ENCODE measurements around the gene CALN1. TPM values are rescaled to one million over a fixed set of nuclear protein-coding genes. Genes with fewer than 3 reads are reported as not detected.
"Not testable (repeated sequence)": the region's sequence is repeated elsewhere in the genome, so short reads cannot be mapped to it uniquely, and the experiment has no call there.

Gene CALN1
- total and polyA plus RNA-seq, 2 donors: 0.13 to 0.42 TPM

- Histone ChIP-seq H3K4me3 (ENCODE audit: low read depth, low read length) (no peak overlapping the region), H3K27ac (ENCODE audit: low read depth) (no peak overlapping the region), H3K36me3 (ENCODE audit: insufficient read depth) (no peaks in the 10 kb centered on the region), H3K4me1 (ENCODE audit: insufficient read depth) (no peaks in the 10 kb centered on the region)
- 98% methylated on average over 5 of the region's 5 CpGs for WGBS
- no peak for DNase-seq (ENCODE audit: extremely low spot score)
Measured at GRCh38 chr7:71935674-71936073, 476.5 kb downstream of the CALN1 start.

DNA sequence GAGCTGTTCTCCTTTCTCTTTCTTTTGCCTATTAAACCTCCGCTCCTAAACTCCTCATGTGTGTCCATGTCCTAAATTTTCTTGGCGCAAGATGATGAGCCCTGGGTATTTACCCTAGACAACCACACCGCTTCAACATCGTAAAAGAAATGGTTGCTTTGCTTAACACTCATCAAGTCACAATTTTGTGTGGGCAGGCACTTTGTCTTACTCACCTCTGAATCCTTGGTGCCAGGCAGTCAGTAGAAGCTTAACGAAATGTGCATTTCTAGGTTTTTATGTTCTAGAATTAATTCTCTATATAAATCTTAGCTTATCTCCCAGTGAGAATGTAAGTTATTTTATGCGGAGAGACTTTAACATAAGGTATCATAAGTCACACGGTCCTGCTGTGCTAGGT lies 478.7 kb downstream of the CALN1 start:
- Histone ChIP-seq H3K4me1 (ENCODE audit: insufficient read depth) (no peaks in the 10 kb centered on the region), H3K4me3 (ENCODE audit: low read depth, low read length) (no peak overlapping the region), H3K36me3 (ENCODE audit: insufficient read depth) (no peaks in the 10 kb centered on the region), H3K27ac (ENCODE audit: low read depth) (no peak overlapping the region)
- DNase-seq (ENCODE audit: extremely low spot score): no peak
- 85% methylated on average over 7 of the region's 7 CpGs for WGBS

GRCh38 chr7:71925663-71926062 lies 486.5 kb downstream of the CALN1 start:
- 62% methylated on average over 7 of the region's 7 CpGs for WGBS
- H3K27ac ChIP-seq (ENCODE audit: low read depth): no peak overlapping the region
- H3K4me3 ChIP-seq (ENCODE audit: low read depth, low read length): no peak overlapping the region
- no peaks in the 10 kb centered on the region for H3K4me1 ChIP-seq (ENCODE audit: insufficient read depth)
- no peaks in the 10 kb centered on the region for H3K36me3 ChIP-seq (ENCODE audit: insufficient read depth)
- DNase-seq (ENCODE audit: extremely low spot score): no peak

GRCh38 chr7:71914204-71914603 lies 497.9 kb downstream of the CALN1 start:
- H3K36me3 ChIP-seq (ENCODE audit: insufficient read depth); DNase-seq (ENCODE audit: extremely low spot score); H3K4me3 ChIP-seq (ENCODE audit: low read depth, low read length); H3K4me1 ChIP-seq (ENCODE audit: insufficient read depth); H3K27ac ChIP-seq (ENCODE audit: low read depth): not testable (repeated sequence)
- 94% methylated on average over 4 of the region's 4 CpGs for WGBS

GRCh38 chr7:71912476-71912875 lies 499.7 kb downstream of the CALN1 start:
- Histone ChIP-seq H3K4me1 (ENCODE audit: insufficient read depth) (no peaks in the 10 kb centered on the region), H3K36me3 (ENCODE audit: insufficient read depth) (no peaks in the 10 kb centered on the region), H3K27ac (ENCODE audit: low read depth) (no peak overlapping the region), H3K4me3 (ENCODE audit: low read depth, low read length) (no peak overlapping the region)
- no peak for DNase-seq (ENCODE audit: extremely low spot score)
- 51% methylated on average over 4 of the region's 4 CpGs for WGBS

GRCh38 chr7:71911051-71911450 lies 501.1 kb downstream of the CALN1 start:
- Histone ChIP-seq H3K36me3 (ENCODE audit: insufficient read depth) (no peaks in the 10 kb centered on the region), H3K4me1 (ENCODE audit: insufficient read depth) (no peaks in the 10 kb centered on the region), H3K4me3 (ENCODE audit: low read depth, low read length) (no peak overlapping the region), H3K27ac (ENCODE audit: low read depth) (no peak overlapping the region)
- DNase-seq (ENCODE audit: extremely low spot score): no peak
- 77% methylated on average over 5 of the region's 5 CpGs for WGBS

GRCh38 chr7:71905821-71906220 lies 506.3 kb downstream of the CALN1 start:
- Histone ChIP-seq H3K27ac (ENCODE audit: low read depth) (no peak overlapping the region), H3K36me3 (ENCODE audit: insufficient read depth) (no peaks in the 10 kb centered on the region), H3K4me3 (ENCODE audit: low read depth, low read length) (no peak overlapping the region), H3K4me1 (ENCODE audit: insufficient read depth) (no peaks in the 10 kb centered on the region)
- WGBS: 83% methylated on average over 1 of the region's 1 CpG
- DNase-seq (ENCODE audit: extremely low spot score): no peak

- no peaks in the 10 kb centered on the region for H3K4me1 ChIP-seq (ENCODE audit: insufficient read depth)
- WGBS: 91% methylated on average over 4 of the region's 4 CpGs
- DNase-seq (ENCODE audit: extremely low spot score): no peak
- no peak overlapping the region for H3K27ac ChIP-seq (ENCODE audit: low read depth)
- H3K36me3 ChIP-seq (ENCODE audit: insufficient read depth): no peaks in the 10 kb centered on the region
- no peak overlapping the region for H3K4me3 ChIP-seq (ENCODE audit: low read depth, low read length)
Measured at GRCh38 chr7:71904484-71904883, 507.7 kb downstream of the CALN1 start.

- DNase-seq (ENCODE audit: extremely low spot score): no peak
- no peaks in the 10 kb centered on the region for H3K4me1 ChIP-seq (ENCODE audit: insufficient read depth)
- H3K36me3 ChIP-seq (ENCODE audit: insufficient read depth): no peaks in the 10 kb centered on the region
- no peak overlapping the region for H3K4me3 ChIP-seq (ENCODE audit: low read depth, low read length)
- WGBS: 74% methylated on average over 3 of the region's 3 CpGs
- no peak overlapping the region for H3K27ac ChIP-seq (ENCODE audit: low read depth)
Measured at GRCh38 chr7:71900556-71900955, 511.6 kb downstream of the CALN1 start.

- Histone ChIP-seq H3K27ac (ENCODE audit: low read depth) (no peak overlapping the region), H3K36me3 (ENCODE audit: insufficient read depth) (no peaks in the 10 kb centered on the region), H3K4me3 (ENCODE audit: low read depth, low read length) (no peak overlapping the region), H3K4me1 (ENCODE audit: insufficient read depth) (no peaks in the 10 kb centered on the region)
- no peak for DNase-seq (ENCODE audit: extremely low spot score)
- 74% methylated on average over 2 of the region's 2 CpGs for WGBS
Measured at GRCh38 chr7:71896535-71896934, 515.6 kb downstream of the CALN1 start.

- Histone ChIP-seq H3K4me3 (ENCODE audit: low read depth, low read length) (no peak overlapping the region), H3K27ac (ENCODE audit: low read depth) (no peak overlapping the region), H3K4me1 (ENCODE audit: insufficient read depth) (no peaks in the 10 kb centered on the region), H3K36me3 (ENCODE audit: insufficient read depth) (no peaks in the 10 kb centered on the region)
- DNase-seq (ENCODE audit: extremely low spot score): no peak
- WGBS: 52% methylated on average over 7 of the region's 7 CpGs
Measured at GRCh38 chr7:71886046-71886445, 526.1 kb downstream of the CALN1 start.

- Histone ChIP-seq H3K4me3 (ENCODE audit: low read depth, low read length) (no peak overlapping the region), H3K27ac (ENCODE audit: low read depth) (no peak overlapping the region), H3K36me3 (ENCODE audit: insufficient read depth) (no peaks in the 10 kb centered on the region), H3K4me1 (ENCODE audit: insufficient read depth) (no peaks in the 10 kb centered on the region)
- whole genome bisulfite sequencing: 68% methylated on average over 5 of the region's 5 CpGs
- DNase-seq (ENCODE audit: extremely low spot score): no peak
Measured at GRCh38 chr7:71885487-71885886, 526.7 kb downstream of the CALN1 start.

DNA sequence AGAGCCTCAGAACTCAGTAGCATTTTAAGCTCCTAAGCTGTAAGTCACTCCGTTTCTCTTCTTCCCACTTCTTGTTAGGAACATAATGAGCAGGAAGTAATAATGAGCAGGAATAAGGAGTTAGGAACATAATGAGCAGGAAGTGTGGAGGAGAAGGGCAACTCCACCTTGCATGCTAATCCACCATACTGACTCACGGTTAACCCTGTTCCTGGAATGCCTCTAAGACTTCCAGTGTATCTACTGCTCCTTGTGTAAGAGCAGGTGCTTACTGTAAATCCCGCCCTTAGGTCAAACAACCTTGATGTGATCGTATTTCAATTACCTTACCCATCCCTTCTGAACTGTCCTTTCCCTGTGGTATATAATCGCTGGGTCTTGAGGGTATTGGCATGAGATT lies 528.7 kb downstream of the CALN1 start:
- 89% methylated on average over 5 of the region's 5 CpGs for WGBS
- no peaks in the 10 kb centered on the region for H3K36me3 ChIP-seq (ENCODE audit: insufficient read depth)
- no peak overlapping the region for H3K27ac ChIP-seq (ENCODE audit: low read depth)
- no peak overlapping the region for H3K4me3 ChIP-seq (ENCODE audit: low read depth, low read length)
- H3K4me1 ChIP-seq (ENCODE audit: insufficient read depth): no peaks in the 10 kb centered on the region
- no peak for DNase-seq (ENCODE audit: extremely low spot score)

GRCh38 chr7:71871446-71871845 lies 540.7 kb downstream of the CALN1 start:
- 80% methylated on average over 4 of the region's 4 CpGs for WGBS
- H3K4me1 ChIP-seq (ENCODE audit: insufficient read depth): no peaks in the 10 kb centered on the region
- no peak overlapping the region for H3K4me3 ChIP-seq (ENCODE audit: low read depth, low read length)

GRCh38 chr7:71870812-71871211 lies 541.3 kb downstream of the CALN1 start:
- H3K36me3 ChIP-seq (ENCODE audit: insufficient read depth): no peaks in the 10 kb centered on the region
- no peak for DNase-seq (ENCODE audit: extremely low spot score)
- WGBS: 69% methylated on average over 2 of the region's 2 CpGs
- no peak overlapping the region for H3K27ac ChIP-seq (ENCODE audit: low read depth)
- no peaks in the 10 kb centered on the region for H3K4me1 ChIP-seq (ENCODE audit: insufficient read depth)
- no peak overlapping the region for H3K4me3 ChIP-seq (ENCODE audit: low read depth, low read length)

More at GRCh38 chr7:71871446-71871845, 540.7 kb downstream of the CALN1 start:
- no peaks in the 10 kb centered on the region for H3K36me3 ChIP-seq (ENCODE audit: insufficient read depth)
- DNase-seq (ENCODE audit: extremely low spot score): no peak
- H3K27ac ChIP-seq (ENCODE audit: low read depth): no peak overlapping the region
